ENCODE data around the gene CPNE5.

- no peak for TF ChIP-seq POLR2A (IDR thresholded peaks at IDR 0.05)
- TF ChIP-seq CTCF (IDR thresholded peaks at IDR 0.05) = no peak
Observed at GRCh38 chr6:36809156-36809555, 30.1 kb downstream of the CPNE5 start.

Measured in transverse colon (tissue), 3 donors.